Esophagus squamous epithelium (tissue), 5 donors: ENCODE data around the gene CUTC. TPM values are rescaled to one million over a fixed set of nuclear protein-coding genes. Genes with fewer than 3 reads are reported as not detected.

Experiments
- DNase-seq: peaks from one replicate; lab custom pipeline; 2025; lab: John Stamatoyannopoulos, UW
- H3K27ac ChIP-seq, 4 donors: fragments of 200-600 bp; sonication (generic); one replicate each; pipeline ENCODE4 v1.5.1; 2016 to 2019; ENCODE audit warnings: mild to moderate bottlenecking in 1 of 4
- H3K27me3 ChIP-seq, 4 donors: fragments of 200-600 bp; sonication (generic); 1 replicate in 3 of 4; 2 replicates in 1 of 4; pipeline versions ENCODE4 v1.5.1 to v1.6.0; 2017 to 2021; ENCODE audit warnings: antibody characterized with exemption in 1 of 4
- H3K36me3 ChIP-seq, 3 donors: fragments of 200-600 bp; sonication (generic); one replicate each; pipeline ENCODE4 v1.5.1; 2016 to 2019
- H3K4me1 ChIP-seq, 3 donors: fragments of 200-600 bp; sonication (generic); one replicate each; pipeline ENCODE4 v1.5.1; 2017 to 2019
- H3K4me3 ChIP-seq, 4 donors: fragments of 200-600 bp; sonication (generic); 1 replicate in 3 of 4; 2 replicates in 1 of 4; pipeline ENCODE4 v1.5.1; 2016 to 2019; ENCODE audit warnings: mild to moderate bottlenecking in 2 of 4, moderate library complexity in 1 of 4
- H3K9me3 ChIP-seq, 3 donors: fragments of 200-600 bp; sonication (generic); one replicate each; pipeline ENCODE4 v1.5.1; 2016 to 2019
- POLR2A ChIP-seq, 4 donors: fragments of 450-650 bp; IDR thresholded peaks; one replicate each; pipeline ENCODE4 v1.6.1; 2017; ENCODE audit warnings: antibody characterized with exemption in 4 of 4, mild to moderate bottlenecking in 4 of 4, moderate library complexity in 3 of 4
- WGBS, 2 donors: methylation state at CpG; one replicate each; pipeline ENCODE4 v1.1.5; 2018; 5-methylcytosine and 5-hydroxymethylcytosine counted together
- intact Hi-C: fragments of 100-400 bp; cut with DNase I; formaldehyde crosslinking; loops from one replicate; pipeline ENCODE4 v1.15.0; 2022
- total RNA-seq, 4 donors: library from RNA; depleted of rRNA; stranded (reverse); fragments of >200 nt; gene quantifications; one replicate each; pipeline ENCODE4 v1.1.0, GENCODE V29; 2016
- TF ChIP-seq, protein P1 (sequence below), 6 experiments: fragments of 450-650 bp in 4 of 6; fragments of 200-600 bp in 2 of 6; sonication (generic) in 2 of 6; IDR thresholded peaks; one replicate each; pipeline ENCODE4 v1.5.1; 2016 to 2019; ENCODE audit warnings: antibody characterized with exemption in 6 of 6, mild to moderate bottlenecking in 4 of 6, moderate library complexity in 4 of 6
- donor health status: DM: yes; HTN: yes; CAD: no.

Gene CUTC
- total RNA-seq, 4 donors from 2014 or later: 6.7 to 29.0 (median 18.9) TPM

- H3K4me1 ChIP-seq: peaks cover 0 to 3% (median 3%) of the 10 kb centered on the region in 3 donors
- H3K4me3 ChIP-seq: no peak overlapping the region
- intact Hi-C loops: no loop called here
- H3K27ac ChIP-seq: no peak overlapping the region
- 92 to 94% methylated on average over 4 of the region's 4 CpGs for WGBS, 2 donors
- no peak for DNase-seq
- H3K27me3 ChIP-seq: no peaks in the 10 kb centered on the region
- no peaks in the 10 kb centered on the region for H3K9me3 ChIP-seq
- no peaks in the 10 kb centered on the region for H3K36me3 ChIP-seq
- TF ChIP-seq, protein P1, sequence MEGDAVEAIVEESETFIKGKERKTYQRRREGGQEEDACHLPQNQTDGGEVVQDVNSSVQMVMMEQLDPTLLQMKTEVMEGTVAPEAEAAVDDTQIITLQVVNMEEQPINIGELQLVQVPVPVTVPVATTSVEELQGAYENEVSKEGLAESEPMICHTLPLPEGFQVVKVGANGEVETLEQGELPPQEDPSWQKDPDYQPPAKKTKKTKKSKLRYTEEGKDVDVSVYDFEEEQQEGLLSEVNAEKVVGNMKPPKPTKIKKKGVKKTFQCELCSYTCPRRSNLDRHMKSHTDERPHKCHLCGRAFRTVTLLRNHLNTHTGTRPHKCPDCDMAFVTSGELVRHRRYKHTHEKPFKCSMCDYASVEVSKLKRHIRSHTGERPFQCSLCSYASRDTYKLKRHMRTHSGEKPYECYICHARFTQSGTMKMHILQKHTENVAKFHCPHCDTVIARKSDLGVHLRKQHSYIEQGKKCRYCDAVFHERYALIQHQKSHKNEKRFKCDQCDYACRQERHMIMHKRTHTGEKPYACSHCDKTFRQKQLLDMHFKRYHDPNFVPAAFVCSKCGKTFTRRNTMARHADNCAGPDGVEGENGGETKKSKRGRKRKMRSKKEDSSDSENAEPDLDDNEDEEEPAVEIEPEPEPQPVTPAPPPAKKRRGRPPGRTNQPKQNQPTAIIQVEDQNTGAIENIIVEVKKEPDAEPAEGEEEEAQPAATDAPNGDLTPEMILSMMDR (IDR thresholded peaks at IDR 0.05): no peak
- TF ChIP-seq POLR2A (IDR thresholded peaks at IDR 0.05): no peak
Measured at GRCh38 chr10:99793819-99794218, 61.8 kb downstream of the CUTC start.

DNA sequence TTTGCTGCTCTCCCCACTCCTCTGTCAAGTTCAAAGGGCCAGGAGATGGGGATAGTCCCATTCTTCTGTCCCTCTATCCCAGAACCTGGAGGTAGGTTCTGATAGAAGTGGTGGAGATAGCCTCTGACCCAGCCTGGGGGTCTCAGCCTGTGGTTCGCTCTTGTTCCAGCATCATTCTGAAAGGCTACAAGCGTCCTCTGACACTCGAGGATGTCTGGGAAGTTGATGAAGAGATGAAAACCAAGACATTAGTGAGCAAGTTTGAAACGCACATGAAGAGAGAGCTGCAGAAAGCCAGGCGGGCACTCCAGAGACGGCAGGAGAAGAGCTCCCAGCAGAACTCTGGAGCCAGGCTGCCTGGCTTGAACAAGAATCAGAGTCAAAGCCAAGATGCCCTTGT lies 64.9 kb downstream of the CUTC start:
- no peaks in the 10 kb centered on the region for H3K9me3 ChIP-seq
- H3K27ac ChIP-seq: no peak overlapping the region
- no peaks in the 10 kb centered on the region for H3K36me3 ChIP-seq
- H3K4me1 ChIP-seq: no peaks in the 10 kb centered on the region
- H3K27me3 ChIP-seq: no peaks in the 10 kb centered on the region
- intact Hi-C loops: no loop called here
- 85 to 91% methylated on average over 5 to 6 of the region's 6 CpGs for WGBS, 2 donors
- no peak for DNase-seq
- TF ChIP-seq, protein P1 (IDR thresholded peaks at IDR 0.05): no peak
- no peak for TF ChIP-seq POLR2A (IDR thresholded peaks at IDR 0.05)
- no peak overlapping the region for H3K4me3 ChIP-seq

DNA sequence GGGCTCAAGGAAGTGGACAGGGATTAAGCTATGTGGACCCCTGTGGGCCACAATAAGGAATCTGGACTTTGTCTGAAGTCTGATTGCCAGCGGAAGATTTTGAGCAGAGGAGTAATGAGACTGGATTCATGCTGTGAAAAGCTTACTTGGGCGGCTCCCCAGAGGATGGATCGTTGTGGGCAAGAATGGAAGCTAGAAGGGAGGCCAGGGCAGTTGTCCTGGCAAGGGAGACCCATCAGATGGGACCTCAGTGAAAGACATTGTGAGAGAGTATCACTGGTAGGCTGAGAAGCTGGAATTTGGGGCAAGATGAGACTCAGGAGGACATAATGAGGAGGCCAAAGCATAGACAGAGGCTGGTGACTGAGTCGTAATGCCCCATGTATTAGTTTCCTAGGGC lies 66.0 kb downstream of the CUTC start:
- intact Hi-C loops: no loop called here

DNA sequence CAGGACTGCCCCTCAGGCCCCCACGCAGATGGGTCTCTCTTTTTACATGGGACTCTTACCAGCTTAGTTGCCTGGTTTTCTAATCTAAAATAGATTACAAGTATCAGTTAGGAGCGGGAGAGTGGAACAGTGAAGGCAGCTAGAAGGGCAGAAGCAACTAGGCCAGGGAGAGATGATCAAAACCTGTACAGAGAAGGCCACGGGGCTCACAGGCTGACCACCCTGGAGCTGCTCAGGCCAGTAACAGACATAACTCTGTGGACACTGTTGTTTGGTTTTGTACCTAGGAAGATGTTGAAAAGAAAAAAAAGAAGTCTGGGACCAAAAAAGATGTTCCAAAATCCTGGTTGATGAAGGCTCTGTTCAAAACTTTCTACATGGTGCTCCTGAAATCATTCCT lies 66.9 kb downstream of the CUTC start:
- intact Hi-C loops: no loop called here
- no peak overlapping the region for H3K27ac ChIP-seq
- WGBS, 2 donors: 77 to 78% methylated on average over 2 to 3 of the region's 3 CpGs

More for the DNA sequence above, 66.0 kb downstream of the CUTC start:
- no peak for TF ChIP-seq POLR2A (IDR thresholded peaks at IDR 0.05)
- TF ChIP-seq, protein P1 (IDR thresholded peaks at IDR 0.05): no peak
- H3K27me3 ChIP-seq: no peaks in the 10 kb centered on the region
- 82 to 95% methylated on average over 4 of the region's 4 CpGs for WGBS, 2 donors
- no peaks in the 10 kb centered on the region for H3K4me1 ChIP-seq
- H3K36me3 ChIP-seq: no peaks in the 10 kb centered on the region
- no peaks in the 10 kb centered on the region for H3K9me3 ChIP-seq
- H3K27ac ChIP-seq: no peak overlapping the region
- no peak for DNase-seq
- H3K4me3 ChIP-seq: no peak overlapping the region

DNA sequence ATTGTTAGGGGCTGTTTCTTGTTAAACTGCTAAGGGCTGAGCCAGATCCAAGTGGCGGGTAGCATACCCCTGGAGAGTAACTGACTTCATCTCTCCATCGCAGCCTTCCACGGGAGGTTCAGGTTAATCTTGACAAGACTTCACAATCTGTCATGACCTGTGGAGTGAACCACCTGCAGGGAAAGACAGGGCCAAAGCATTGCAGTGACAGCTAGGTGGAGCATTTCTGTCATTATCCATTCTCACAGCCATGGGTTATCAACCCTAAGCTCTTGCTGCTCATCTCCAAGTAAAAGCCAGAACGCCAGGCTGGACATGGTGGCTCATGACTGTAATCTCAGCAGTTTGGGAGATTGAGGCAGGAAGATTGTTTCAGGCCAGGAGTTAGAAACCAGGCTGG lies 67.6 kb downstream of the CUTC start:
- no peaks in the 10 kb centered on the region for H3K4me1 ChIP-seq
- intact Hi-C loops: no loop called here
- no peak for DNase-seq
- WGBS, 2 donors: 81 to 89% methylated on average over 1 to 4 of the region's 4 CpGs
- H3K27me3 ChIP-seq: no peaks in the 10 kb centered on the region
- H3K27ac ChIP-seq: no peak overlapping the region
- H3K36me3 ChIP-seq: no peaks in the 10 kb centered on the region
- no peaks in the 10 kb centered on the region for H3K9me3 ChIP-seq
- TF ChIP-seq POLR2A (IDR thresholded peaks at IDR 0.05): no peak
- TF ChIP-seq, protein P1 (IDR thresholded peaks at IDR 0.05): no peak
- H3K4me3 ChIP-seq: no peak overlapping the region

More for the DNA sequence above, 66.9 kb downstream of the CUTC start:
- Histone ChIP-seq H3K4me3 (no peak overlapping the region), H3K27me3 (no peaks in the 10 kb centered on the region), H3K9me3 (no peaks in the 10 kb centered on the region), H3K4me1 (no peaks in the 10 kb centered on the region), H3K36me3 (no peaks in the 10 kb centered on the region)
- DNase-seq: no peak
- TF ChIP-seq, protein P1 (IDR thresholded peaks at IDR 0.05): no peak
- TF ChIP-seq POLR2A (IDR thresholded peaks at IDR 0.05): no peak
